ENCODE results near the gene MVK.

DNA sequence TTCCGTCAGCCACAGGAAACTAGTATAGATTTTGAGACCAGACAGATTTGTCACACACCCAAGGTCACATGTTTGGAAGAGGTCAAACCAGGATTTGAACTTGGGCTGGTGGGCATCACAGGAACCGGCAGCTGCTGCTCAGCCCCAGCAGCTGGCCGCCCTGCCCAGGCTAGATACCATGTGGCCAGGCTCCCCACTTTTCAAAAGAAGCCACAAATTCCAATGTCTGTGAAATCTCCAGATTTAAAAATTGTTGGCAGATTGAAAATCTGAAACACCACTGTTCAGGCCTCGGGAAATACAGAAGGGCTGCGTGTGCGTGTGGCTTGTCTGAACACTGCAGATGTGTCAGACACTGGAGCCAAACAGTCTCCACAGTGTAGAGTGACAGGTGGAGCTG lies 30.7 kb upstream of the MVK start:
- TF ChIP-seq, protein P1, sequence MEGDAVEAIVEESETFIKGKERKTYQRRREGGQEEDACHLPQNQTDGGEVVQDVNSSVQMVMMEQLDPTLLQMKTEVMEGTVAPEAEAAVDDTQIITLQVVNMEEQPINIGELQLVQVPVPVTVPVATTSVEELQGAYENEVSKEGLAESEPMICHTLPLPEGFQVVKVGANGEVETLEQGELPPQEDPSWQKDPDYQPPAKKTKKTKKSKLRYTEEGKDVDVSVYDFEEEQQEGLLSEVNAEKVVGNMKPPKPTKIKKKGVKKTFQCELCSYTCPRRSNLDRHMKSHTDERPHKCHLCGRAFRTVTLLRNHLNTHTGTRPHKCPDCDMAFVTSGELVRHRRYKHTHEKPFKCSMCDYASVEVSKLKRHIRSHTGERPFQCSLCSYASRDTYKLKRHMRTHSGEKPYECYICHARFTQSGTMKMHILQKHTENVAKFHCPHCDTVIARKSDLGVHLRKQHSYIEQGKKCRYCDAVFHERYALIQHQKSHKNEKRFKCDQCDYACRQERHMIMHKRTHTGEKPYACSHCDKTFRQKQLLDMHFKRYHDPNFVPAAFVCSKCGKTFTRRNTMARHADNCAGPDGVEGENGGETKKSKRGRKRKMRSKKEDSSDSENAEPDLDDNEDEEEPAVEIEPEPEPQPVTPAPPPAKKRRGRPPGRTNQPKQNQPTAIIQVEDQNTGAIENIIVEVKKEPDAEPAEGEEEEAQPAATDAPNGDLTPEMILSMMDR (IDR thresholded peaks at IDR 0.05) = no peak
- no peak for TF ChIP-seq POLR2A (IDR thresholded peaks at IDR 0.05)

All from right lobe of liver (tissue), 4 donors.